ENCODE measurements around the gene BLACAT1. TPM values are rescaled to one million over a fixed set of nuclear protein-coding genes. Genes with fewer than 3 reads are reported as not detected.

Gene BLACAT1
- total RNA-seq, 2 donors from 2014 or later = 0.20 to 0.37 TPM

DNA sequence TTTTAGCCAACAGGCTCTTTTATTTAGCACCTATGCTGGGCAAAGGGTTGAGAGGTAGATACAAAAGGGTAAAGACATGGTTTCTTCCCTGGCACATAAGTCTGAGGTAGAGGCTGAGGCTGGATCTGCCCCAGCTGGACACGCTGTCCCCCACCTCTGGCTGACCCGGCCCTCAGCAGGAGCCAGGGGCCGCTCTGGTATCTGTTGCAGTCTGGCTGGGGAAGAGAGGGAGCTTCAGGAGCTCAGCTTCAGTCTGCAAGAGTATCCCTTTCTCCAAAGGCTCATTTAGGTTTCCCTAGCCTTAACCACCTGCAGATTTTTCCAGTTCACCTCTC, 14.2 kb downstream of the BLACAT1 start:
- TF ChIP-seq, protein P1, sequence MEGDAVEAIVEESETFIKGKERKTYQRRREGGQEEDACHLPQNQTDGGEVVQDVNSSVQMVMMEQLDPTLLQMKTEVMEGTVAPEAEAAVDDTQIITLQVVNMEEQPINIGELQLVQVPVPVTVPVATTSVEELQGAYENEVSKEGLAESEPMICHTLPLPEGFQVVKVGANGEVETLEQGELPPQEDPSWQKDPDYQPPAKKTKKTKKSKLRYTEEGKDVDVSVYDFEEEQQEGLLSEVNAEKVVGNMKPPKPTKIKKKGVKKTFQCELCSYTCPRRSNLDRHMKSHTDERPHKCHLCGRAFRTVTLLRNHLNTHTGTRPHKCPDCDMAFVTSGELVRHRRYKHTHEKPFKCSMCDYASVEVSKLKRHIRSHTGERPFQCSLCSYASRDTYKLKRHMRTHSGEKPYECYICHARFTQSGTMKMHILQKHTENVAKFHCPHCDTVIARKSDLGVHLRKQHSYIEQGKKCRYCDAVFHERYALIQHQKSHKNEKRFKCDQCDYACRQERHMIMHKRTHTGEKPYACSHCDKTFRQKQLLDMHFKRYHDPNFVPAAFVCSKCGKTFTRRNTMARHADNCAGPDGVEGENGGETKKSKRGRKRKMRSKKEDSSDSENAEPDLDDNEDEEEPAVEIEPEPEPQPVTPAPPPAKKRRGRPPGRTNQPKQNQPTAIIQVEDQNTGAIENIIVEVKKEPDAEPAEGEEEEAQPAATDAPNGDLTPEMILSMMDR (IDR thresholded peaks at IDR 0.05) = no peak
- Histone ChIP-seq H3K4me1 (peaks cover 13% of the 10 kb centered on the region), H3K9ac (ENCODE audit: low read depth in 2 of 2, low read length in 2 of 2) (peak overlapping the region; percentile 13 to 58), H3K27me3 (no peaks in the 10 kb centered on the region), H3K4me3 (no peak overlapping the region), H3K36me3 (no peaks in the 10 kb centered on the region), H3K9me3 (no peaks in the 10 kb centered on the region), H3K27ac (peak overlapping the region; percentile 86)
- no peak for DNase-seq
- intact Hi-C loops (cut with DNase I) = no loop called here

DNA sequence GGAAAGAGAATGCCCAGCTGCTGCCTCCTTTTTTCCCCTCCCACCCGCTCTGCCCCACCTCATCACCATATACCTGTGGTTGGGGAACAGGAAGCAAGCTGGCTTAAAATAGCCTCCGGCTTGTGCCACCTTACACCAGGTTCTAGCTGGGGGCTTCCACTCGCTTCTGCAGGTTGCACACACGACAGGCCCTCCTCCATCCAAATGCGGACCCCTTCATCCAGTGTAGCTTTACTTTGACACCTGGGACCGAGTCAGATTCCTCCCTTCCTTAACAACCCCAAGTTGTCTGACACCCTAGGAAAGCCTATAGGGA, 14.6 kb downstream of the BLACAT1 start:
- intact Hi-C loops (cut with DNase I) = no loop called here
- no peaks in the 10 kb centered on the region for H3K27me3 ChIP-seq

GRCh38 chr1:205440476-205441317, 15.1 kb downstream of the BLACAT1 start:
- Histone ChIP-seq H3K4me1 (peaks cover 13% of the 10 kb centered on the region), H3K36me3 (no peaks in the 10 kb centered on the region), H3K9me3 (no peaks in the 10 kb centered on the region), H3K4me3 (no peak overlapping the region), H3K9ac (ENCODE audit: low read depth in 2 of 2, low read length in 2 of 2) (peak overlapping the region; percentile 45 to 64), H3K27me3 (no peaks in the 10 kb centered on the region), H3K27ac (peak overlapping the region; percentile 86)
- intact Hi-C loops (cut with DNase I) = no loop called here
- peak; percentile 93 for DNase-seq
- TF ChIP-seq, protein P1 (IDR thresholded peaks at IDR 0.05) = no peak

More for the DNA sequence above, 14.6 kb downstream of the BLACAT1 start:
- H3K36me3 ChIP-seq = no peaks in the 10 kb centered on the region
- TF ChIP-seq, protein P1 (IDR thresholded peaks at IDR 0.05) = no peak
- H3K27ac ChIP-seq = peak overlapping the region; percentile 86
- no peaks in the 10 kb centered on the region for H3K9me3 ChIP-seq
- H3K4me1 ChIP-seq = peaks cover 13% of the 10 kb centered on the region
- H3K4me3 ChIP-seq = no peak overlapping the region
- H3K9ac ChIP-seq (ENCODE audit: low read depth in 2 of 2, low read length in 2 of 2) = peak overlapping the region; percentile 13 to 64
- DNase-seq = no peak

DNA sequence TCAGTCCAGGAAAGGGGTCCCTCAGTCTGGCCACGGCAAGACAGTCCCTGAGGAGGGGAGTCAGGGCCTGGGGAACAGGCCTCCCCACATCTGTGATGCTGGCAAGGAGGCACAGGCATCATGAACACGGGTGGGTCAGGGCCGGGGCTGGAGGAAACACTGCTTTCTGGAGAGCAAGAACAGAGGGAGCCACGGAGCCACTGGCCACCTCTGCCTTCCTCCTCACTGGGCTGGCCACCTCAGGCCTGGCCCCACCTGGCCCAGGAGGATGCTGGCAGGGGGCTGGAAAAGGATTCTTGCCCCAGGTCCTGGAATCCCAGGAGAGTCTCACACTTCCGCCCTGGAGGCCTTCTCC, 15.7 kb downstream of the BLACAT1 start:
- intact Hi-C loops (cut with DNase I) = no loop called here
- Histone ChIP-seq H3K4me3 (no peak overlapping the region), H3K27me3 (no peaks in the 10 kb centered on the region), H3K27ac (no peak overlapping the region), H3K36me3 (no peaks in the 10 kb centered on the region), H3K9ac (ENCODE audit: low read depth in 2 of 2, low read length in 2 of 2) (peak overlapping the region in 1 of 2 donors; percentile 45), H3K4me1 (peaks cover 16% of the 10 kb centered on the region), H3K9me3 (no peaks in the 10 kb centered on the region)
- TF ChIP-seq, protein P1 (IDR thresholded peaks at IDR 0.05) = no peak
- DNase-seq = no peak

GRCh38 chr1:205438213-205439158, 17.4 kb downstream of the BLACAT1 start:
- peaks cover 17% of the 10 kb centered on the region for H3K4me1 ChIP-seq
- TF ChIP-seq, protein P1 (IDR thresholded peaks at IDR 0.05) = peak; percentile 80
- intact Hi-C loops (cut with DNase I) = no loop called here

More at GRCh38 chr1:205438213-205439158, 17.4 kb downstream of the BLACAT1 start:
- Histone ChIP-seq H3K27me3 (no peaks in the 10 kb centered on the region), H3K36me3 (no peaks in the 10 kb centered on the region), H3K9ac (ENCODE audit: low read depth in 2 of 2, low read length in 2 of 2) (peak overlapping the region; percentile 4 to 41), H3K4me3 (no peak overlapping the region), H3K9me3 (no peaks in the 10 kb centered on the region), H3K27ac (no peak overlapping the region)
- peak; percentile 89 for DNase-seq
